ENCODE results near the gene GPATCH2.
"Not testable (repeated sequence)": the region's sequence is repeated elsewhere in the genome, so short reads cannot be mapped to it uniquely, and the experiment has no call there.

GPATCH2 gene

GRCh38 chr1:217584286-217584811, 46.5 kb downstream of the GPATCH2 start:
- not testable (repeated sequence) for DNase-seq (ENCODE audit: low read depth in 2 of 2)

GRCh38 chr1:217577336-217577735, 53.6 kb downstream of the GPATCH2 start:
- DNase-seq (ENCODE audit: low read depth in 2 of 2): no peak

- DNase-seq (ENCODE audit: low read depth in 2 of 2): no peak
Measured at GRCh38 chr1:217574265-217574949, 56.5 kb downstream of the GPATCH2 start.

GRCh38 chr1:217569021-217569420, 61.9 kb downstream of the GPATCH2 start:
- peak; percentile 20 to 24 for DNase-seq (ENCODE audit: low read depth in 2 of 2)

DNA sequence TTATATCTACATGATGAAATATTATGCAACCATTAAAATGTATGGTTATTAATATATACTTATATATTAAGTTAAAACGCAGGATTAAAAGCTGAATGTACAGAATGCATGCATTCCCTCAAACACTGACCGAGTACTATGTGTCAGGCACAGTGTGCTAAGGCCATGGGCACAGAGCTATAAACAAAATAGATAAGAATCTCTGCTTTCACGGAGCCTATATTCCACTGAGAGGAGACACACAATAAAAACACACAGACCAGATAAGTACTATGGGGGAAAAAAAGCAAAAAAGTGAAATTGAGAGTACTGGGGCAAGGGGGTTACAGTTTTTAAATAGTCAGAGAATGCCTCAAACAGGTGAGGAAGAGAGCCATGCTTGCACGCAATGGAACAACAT, 62.7 kb downstream of the GPATCH2 start:
- no peak for DNase-seq (ENCODE audit: low read depth in 2 of 2)

DNA sequence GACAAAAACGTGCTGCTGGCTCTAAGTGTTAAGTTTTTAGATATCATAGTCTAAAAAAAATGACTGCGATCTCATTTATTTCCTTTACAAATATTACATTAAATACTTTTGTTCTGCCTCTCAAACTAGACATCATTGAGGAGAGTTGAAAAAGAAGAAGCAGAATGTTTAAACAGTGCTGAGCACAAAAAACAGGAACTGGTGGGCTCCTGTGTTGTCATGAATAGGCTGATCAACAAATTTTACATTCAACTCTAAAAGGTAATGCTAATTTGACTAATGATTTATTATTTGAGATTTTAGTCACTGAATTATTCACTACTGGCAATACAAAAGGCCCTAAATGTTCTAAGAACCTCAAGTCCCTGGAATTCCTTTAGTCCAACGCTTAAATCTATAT, 66.1 kb downstream of the GPATCH2 start:
- no peak for DNase-seq (ENCODE audit: low read depth in 2 of 2)

DNA sequence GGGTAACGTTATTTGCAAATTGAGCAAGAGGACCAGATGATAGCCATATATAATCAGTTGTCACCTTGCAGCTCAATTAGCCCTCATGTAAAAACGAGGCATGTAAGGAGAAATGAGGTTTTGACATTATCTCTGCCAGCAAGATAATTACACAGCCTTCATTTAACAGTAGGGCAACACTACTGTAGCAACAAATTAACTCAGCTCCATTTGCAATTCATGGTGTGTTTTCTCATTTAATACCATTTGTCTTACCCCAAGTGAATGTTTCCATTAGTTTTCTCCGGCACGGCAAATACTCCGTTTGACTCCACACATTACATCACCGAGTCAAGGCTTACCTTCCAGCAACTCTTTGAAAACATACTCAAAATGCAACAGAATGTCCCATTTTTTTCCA, 66.7 kb downstream of the GPATCH2 start:
- no peak for DNase-seq (ENCODE audit: low read depth in 2 of 2)

GRCh38 chr1:217563179-217563578, 67.7 kb downstream of the GPATCH2 start:
- DNase-seq (ENCODE audit: low read depth in 2 of 2): no peak

DNA sequence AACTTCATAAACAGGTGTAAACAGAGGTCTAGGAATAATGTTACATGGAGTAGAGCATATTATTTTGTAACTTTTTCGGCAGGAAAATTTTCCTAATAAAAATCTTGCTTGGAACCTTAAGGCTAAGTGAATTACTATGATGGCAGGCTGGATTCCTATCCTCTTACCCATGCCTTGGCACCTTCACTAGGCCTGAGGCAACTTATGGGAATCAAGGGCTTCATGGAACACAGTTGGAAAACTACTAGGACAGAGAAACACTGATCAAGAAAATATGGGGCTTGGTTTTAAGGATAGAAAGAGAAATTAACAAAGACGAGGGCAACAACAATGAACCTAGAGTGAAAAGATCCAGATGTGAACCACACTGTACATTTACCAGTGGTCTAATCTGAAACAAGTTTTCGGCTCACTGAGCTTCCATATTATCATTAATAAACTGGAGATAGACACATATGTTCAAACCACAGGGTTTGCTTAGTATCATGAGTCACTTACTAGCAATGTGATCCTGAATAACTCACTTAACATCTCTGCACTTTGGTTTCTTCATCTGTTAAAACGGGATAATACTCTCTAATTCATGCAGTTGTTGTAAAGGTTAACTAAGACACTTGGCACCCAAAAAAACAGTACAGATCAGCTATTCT, 68.5 kb downstream of the GPATCH2 start:
- DNase-seq (ENCODE audit: low read depth in 2 of 2): peak; percentile 78 to 82

DNA sequence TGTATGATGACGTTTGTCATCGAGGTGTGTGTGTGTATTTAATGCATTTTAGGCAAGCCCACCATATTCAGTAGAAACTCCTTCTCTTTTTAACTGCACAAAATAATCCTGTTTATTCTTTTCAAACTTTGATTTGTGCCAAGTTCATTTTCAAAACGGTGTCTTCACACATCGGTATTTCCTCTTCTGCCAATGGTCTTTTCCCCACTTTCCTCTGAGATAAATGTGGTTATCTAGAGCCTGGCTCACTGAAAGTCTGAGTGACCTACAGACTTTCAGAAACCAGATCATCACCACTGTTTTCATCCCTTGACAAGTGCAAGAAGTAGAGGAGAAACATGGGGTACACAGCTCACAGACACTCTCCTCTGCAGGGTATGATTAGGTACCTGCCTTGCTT, 69.4 kb downstream of the GPATCH2 start:
- DNase-seq (ENCODE audit: low read depth in 2 of 2): no peak

GRCh38 chr1:217554849-217555248, 76.0 kb downstream of the GPATCH2 start:
- no peak for DNase-seq (ENCODE audit: low read depth in 2 of 2)

- no peak for DNase-seq (ENCODE audit: low read depth in 2 of 2)
Measured at GRCh38 chr1:217553949-217554509, 76.9 kb downstream of the GPATCH2 start.

DNA sequence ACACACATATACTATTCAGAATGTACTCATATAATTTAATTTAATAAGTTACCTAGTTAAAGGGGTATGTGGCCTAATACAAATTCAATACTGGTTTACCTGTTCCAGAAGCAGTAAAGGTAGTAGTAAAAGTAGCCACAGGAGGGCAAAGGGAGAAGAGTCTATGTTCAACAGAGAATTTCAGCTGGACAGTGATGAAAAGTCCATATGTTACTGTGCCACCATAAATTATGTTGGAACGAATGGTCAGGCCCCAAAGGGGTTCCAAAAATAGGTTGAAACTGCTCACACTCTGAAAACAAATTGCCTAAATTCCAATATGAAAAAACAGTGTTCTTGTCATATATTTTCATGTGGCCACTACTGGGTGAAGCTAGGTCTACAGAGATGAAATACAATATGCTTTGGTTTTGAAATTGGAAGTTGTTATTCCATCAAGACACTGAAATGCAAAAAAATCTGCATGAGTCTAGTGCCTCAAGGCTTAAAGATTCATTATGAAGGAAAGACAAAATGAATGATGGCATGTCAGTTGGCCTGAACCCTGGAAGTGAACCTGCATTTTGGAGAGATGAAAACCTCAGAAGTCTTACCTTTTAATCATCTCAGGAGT, 78.4 kb downstream of the GPATCH2 start:
- DNase-seq (ENCODE audit: low read depth in 2 of 2): no peak

DNA sequence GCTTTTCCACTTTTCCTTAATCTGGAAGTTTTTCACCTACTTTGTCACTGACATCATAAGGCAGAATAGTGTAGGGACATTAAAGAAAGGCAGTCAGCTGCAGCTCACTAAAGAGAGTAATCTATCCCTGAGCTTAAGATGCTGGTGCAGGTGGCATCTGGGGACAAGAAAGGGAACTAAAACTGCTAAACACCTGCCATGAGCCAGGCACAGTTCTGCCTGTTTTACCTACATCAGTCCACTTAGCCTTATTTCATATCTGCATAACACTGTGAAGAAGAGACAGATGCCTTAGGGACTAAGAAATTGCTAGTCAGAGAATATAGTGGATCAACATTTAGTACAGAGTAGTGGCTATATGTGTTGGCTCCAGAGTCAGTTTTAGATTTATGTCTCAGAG, 88.1 kb downstream of the GPATCH2 start:
- no peak for DNase-seq (ENCODE audit: low read depth in 2 of 2)

DNA sequence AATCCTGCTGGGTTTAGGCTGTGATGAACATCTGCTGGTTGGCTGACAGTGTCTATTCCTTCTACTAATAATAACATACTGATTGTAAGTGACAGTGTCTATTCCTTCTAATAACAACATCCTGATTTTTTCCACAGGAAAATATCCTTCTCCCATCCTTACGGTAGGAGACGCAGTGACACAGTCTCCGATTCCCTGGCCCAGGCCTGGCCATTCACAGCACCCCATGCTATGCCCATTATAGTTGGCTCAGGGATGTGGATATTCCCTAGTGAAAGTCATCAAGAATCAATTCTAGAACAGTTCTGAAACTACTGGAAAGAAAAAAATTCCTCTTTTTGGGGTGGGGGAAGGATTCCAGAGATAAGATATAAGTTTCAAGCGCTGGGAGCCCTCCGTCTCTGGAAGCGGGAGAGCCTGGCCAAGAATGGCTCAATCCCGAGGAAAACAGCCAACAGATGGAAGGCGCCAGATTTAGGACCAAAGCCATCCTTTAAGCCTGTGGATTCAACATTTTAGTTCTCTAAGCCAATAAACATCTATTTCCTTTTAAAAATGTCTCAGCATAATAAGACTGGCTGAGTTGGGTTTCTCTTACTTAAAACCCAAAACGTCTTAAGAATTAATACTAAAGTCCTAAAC, 88.6 kb downstream of the GPATCH2 start:
- DNase-seq (ENCODE audit: low read depth in 2 of 2): no peak

GRCh38 chr1:217540321-217540720, 90.6 kb downstream of the GPATCH2 start:
- no peak for DNase-seq (ENCODE audit: low read depth in 2 of 2)

GRCh38 chr1:217539510-217539909, 91.4 kb downstream of the GPATCH2 start:
- no peak for DNase-seq (ENCODE audit: low read depth in 2 of 2)

- DNase-seq (ENCODE audit: low read depth in 2 of 2): no peak
Measured at GRCh38 chr1:217535601-217536377, 95.1 kb downstream of the GPATCH2 start.

- no peak for DNase-seq (ENCODE audit: low read depth in 2 of 2)
Measured at GRCh38 chr1:217534566-217534965, 96.3 kb downstream of the GPATCH2 start.

GRCh38 chr1:217528271-217528670, 102.6 kb downstream of the GPATCH2 start:
- no peak for DNase-seq (ENCODE audit: low read depth in 2 of 2)

DNA sequence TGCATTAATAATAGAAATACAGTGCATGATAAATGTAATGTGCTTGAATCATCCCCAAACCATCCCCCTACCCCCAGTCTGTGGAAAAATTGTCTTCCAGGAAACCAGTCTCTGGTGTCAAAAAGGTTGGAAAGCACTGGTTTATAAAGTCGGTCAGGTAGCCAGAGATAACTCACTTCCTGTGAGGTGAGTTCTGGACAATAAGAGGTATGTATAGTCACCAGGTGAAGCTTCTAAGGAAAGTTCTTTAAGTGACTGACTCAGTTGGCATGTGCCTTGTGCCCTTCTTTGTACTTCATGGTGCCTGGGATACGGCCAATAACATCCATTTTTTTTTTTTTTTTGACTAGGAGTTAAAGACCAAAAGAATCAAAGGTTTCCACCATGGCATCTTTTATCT, 103.7 kb downstream of the GPATCH2 start:
- DNase-seq (ENCODE audit: low read depth in 2 of 2): no peak
